ENCODE measurements around the gene EMX2.

DNA sequence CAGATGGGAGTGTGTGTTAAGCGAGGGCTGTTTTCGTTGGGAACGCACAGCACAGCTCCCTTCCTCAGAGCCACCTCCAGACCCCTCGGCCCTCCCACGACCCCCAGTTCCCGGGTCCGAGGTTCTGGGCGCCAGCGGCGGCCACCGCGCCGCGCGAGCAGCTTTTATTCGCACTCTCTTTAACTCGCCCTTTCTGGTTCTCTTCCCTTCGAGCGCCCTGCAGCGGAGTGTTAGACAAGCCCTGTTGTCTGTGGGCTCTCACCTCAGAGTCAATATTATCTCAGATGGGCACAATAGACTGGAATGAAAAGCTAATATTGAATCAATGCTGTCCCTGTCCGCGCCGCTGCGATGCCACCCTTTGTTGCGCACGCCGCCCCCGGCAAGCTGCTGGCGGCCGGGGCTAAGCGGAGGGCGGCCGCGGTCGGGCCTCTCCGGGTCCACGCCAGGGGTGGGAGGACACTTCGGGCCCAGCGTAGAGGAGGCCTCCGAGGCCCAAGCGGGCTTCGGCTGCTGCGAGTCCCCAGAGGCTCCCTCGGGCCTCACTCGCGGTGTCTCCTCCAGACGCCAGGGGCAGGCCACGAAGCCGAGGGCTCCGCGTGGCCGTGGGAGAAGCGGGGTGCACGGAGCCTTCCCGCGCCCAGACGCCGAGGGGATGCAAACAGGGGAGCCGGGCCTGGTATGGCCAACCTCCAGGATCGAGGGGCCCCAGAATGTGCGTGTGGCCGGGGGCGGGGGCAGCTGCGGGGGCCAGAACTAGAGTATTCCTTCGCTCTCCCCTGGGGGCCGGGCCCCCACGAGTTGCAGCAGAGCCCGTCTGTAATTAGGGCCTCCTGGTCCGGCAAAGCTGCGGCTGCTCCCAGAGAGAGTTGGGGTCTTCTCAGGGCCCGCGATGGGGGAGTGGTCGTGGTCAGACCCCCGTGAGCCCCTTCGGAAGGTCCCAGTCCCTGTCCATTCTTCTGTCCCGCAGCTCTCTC, 7.9 kb upstream of the EMX2 start:
- TF ChIP-seq CEBPB (IDR thresholded peaks at IDR 0.05; ENCODE audit: low read depth) (no peak), SP1 (IDR thresholded peaks at IDR 0.05; ENCODE audit: low read depth) (no peak), POLR2AphosphoS5 (IDR thresholded peaks at IDR 0.05; ENCODE audit: low read depth, low read length) (no peak), RAD21 (IDR thresholded peaks at IDR 0.05; ENCODE audit: low read depth) (no peak), JUND (IDR thresholded peaks at IDR 0.05) (no peak), SIN3A (IDR thresholded peaks at IDR 0.05; ENCODE audit: low read depth) (no peak)
- TF ChIP-seq, protein P1, sequence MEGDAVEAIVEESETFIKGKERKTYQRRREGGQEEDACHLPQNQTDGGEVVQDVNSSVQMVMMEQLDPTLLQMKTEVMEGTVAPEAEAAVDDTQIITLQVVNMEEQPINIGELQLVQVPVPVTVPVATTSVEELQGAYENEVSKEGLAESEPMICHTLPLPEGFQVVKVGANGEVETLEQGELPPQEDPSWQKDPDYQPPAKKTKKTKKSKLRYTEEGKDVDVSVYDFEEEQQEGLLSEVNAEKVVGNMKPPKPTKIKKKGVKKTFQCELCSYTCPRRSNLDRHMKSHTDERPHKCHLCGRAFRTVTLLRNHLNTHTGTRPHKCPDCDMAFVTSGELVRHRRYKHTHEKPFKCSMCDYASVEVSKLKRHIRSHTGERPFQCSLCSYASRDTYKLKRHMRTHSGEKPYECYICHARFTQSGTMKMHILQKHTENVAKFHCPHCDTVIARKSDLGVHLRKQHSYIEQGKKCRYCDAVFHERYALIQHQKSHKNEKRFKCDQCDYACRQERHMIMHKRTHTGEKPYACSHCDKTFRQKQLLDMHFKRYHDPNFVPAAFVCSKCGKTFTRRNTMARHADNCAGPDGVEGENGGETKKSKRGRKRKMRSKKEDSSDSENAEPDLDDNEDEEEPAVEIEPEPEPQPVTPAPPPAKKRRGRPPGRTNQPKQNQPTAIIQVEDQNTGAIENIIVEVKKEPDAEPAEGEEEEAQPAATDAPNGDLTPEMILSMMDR (IDR thresholded peaks at IDR 0.05 in 2 of 3, conservative IDR thresholded peaks at IDR 0.05 in 1 of 3; ENCODE audit: borderline replicate concordance in 1 of 3, insufficient read depth in 1 of 3, low read depth in 2 of 3, low read length in 2 of 3) = no peak
